Left ventricle myocardium inferior (tissue), 1 donor: ENCODE data around the gene FGF12. TPM values are rescaled to one million over a fixed set of nuclear protein-coding genes. Genes with fewer than 3 reads are reported as not detected.

Source experiments
- DNase-seq: peaks from one replicate; pipeline ENCODE4 v3.0.0-alpha.2; 2020
- H3K27ac ChIP-seq: fragments of 200-600 bp; replicated peaks from 2 replicates; pipeline ENCODE4 v1.8.0; 2021
- H3K27me3 ChIP-seq: fragments of 200-600 bp; 2 replicates; pipeline ENCODE4 v1.8.0; 2021; ENCODE audit warnings: low read depth
- H3K36me3 ChIP-seq: fragments of 200-600 bp; 2 replicates; pipeline ENCODE4 v1.8.0; 2021
- H3K4me1 ChIP-seq: fragments of 200-600 bp; 2 replicates; pipeline ENCODE4 v1.8.0; 2021
- H3K4me3 ChIP-seq: fragments of 200-600 bp; 2 replicates; pipeline ENCODE4 v1.8.0; 2021; ENCODE audit warnings: mild to moderate bottlenecking, moderate library complexity
- H3K9me3 ChIP-seq: fragments of 200-600 bp; replicated peaks from 2 replicates; pipeline ENCODE4 v1.8.0; 2021
- intact Hi-C: fragments of 100-400 bp; cut with micrococcal nuclease; formaldehyde crosslinking; loops from one replicate; pipeline ENCODE4 v1.11.0; 2022
- total RNA-seq: library from RNA; stranded (reverse); fragmentation: NEBNext Ultra II Directional; extraction: Animal tissue kit (Norgen Biotek cat#: 25700); gene quantifications from one replicate; pipeline ENCODE4 v1.2.1, GENCODE V29; 2021
- TF ChIP-seq, protein P1 (sequence below): fragments of 200-600 bp; IDR thresholded peaks from 2 replicates; pipeline ENCODE4 v1.8.0; 2021; ENCODE audit warnings: antibody characterized with exemption, mild to moderate bottlenecking, borderline replicate concordance
- donor health status: DM: no; HTN: yes; CAD: no; lungs with severe emphysema.

FGF12 gene
- total RNA-seq, 1 donor from 2014 or later, result 325 TPM

DNA sequence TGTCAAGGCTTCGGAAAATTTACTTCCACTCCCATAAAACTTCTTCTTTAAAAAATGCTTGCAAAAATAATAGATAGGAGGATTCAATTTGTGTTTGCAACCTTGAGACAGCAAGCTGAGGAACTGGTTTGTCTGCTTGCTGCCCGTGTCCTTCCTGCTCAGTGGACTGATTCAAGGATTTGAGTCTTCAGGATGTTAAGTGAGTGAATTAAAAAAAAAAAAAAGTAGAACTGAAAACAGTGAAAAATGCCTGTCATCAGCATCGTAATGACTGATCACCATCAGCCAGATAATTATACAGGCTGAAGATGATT lies 453.7 kb downstream of the FGF12 start:
- TF ChIP-seq, protein P1, sequence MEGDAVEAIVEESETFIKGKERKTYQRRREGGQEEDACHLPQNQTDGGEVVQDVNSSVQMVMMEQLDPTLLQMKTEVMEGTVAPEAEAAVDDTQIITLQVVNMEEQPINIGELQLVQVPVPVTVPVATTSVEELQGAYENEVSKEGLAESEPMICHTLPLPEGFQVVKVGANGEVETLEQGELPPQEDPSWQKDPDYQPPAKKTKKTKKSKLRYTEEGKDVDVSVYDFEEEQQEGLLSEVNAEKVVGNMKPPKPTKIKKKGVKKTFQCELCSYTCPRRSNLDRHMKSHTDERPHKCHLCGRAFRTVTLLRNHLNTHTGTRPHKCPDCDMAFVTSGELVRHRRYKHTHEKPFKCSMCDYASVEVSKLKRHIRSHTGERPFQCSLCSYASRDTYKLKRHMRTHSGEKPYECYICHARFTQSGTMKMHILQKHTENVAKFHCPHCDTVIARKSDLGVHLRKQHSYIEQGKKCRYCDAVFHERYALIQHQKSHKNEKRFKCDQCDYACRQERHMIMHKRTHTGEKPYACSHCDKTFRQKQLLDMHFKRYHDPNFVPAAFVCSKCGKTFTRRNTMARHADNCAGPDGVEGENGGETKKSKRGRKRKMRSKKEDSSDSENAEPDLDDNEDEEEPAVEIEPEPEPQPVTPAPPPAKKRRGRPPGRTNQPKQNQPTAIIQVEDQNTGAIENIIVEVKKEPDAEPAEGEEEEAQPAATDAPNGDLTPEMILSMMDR, result no peak
- Histone ChIP-seq H3K27me3 (no peaks in the 10 kb centered on the region), H3K9me3 (peaks cover 2% of the 10 kb centered on the region), H3K36me3 (no peaks in the 10 kb centered on the region), H3K4me3 (no peak overlapping the region), H3K27ac (no peak overlapping the region), H3K4me1 (peaks cover 6% of the 10 kb centered on the region)
- intact Hi-C loops, result no loop called here
- no peak for DNase-seq

DNA sequence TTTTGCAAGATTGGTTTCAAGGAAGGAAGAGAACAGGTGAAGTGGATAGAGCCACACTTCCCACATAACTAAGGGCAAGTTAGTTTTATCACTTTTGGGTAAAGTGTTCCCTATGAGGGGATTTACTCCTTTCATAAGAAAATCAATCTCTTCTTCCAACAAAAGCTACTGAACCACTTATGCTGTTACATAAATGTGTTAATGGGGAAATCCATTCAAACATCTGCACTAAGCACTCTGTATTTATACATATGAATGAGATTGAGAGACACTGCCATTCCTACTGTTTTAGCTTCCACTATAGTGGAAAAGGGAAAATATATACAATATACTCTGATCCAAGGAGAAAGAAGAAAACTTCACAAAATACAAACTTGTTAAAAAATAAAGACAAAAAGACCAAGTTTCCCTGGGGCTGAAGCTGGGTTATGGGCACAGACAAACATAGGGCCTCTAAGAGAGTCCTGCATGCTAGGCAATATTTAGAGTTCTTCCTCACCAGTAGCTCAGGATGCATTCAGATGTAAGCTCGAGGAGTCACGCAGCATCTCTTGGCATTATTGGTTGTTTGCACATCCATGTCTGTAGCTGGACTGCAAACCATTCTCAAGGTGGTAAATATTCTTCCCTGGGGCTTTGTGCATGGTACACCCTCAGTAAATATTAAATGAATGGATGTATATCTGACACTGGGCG lies 454.2 kb downstream of the FGF12 start:
- Histone ChIP-seq H3K27ac (no peak overlapping the region), H3K27me3 (no peaks in the 10 kb centered on the region), H3K9me3 (peaks cover 4% of the 10 kb centered on the region), H3K36me3 (no peaks in the 10 kb centered on the region), H3K4me1 (peaks cover 6% of the 10 kb centered on the region), H3K4me3 (no peak overlapping the region)
- TF ChIP-seq, protein P1, result no peak
- no peak for DNase-seq
- intact Hi-C loops, result no loop called here

DNA sequence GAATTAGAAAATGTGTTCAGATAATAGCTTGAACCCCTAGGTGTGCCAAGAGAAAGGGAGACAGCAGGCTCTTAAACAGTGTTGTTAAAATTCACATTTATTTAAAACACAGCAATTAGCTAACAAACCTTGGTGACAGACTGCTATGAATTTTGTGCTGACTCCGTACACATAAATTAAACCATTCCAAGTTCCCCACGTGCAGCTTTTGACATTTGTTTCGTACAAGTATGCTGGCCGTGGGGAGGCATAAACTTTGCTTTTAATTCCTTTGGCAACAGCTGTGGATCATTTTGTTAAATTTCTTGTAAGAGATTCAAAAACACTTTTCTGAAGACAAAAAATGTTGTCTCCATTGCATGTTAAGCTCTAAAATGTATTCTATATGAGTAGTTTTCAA lies 465.3 kb downstream of the FGF12 start:
- TF ChIP-seq, protein P1, result no peak
- Histone ChIP-seq H3K27me3 (no peaks in the 10 kb centered on the region), H3K4me1 (peaks cover 14% of the 10 kb centered on the region), H3K9me3 (no peaks in the 10 kb centered on the region), H3K36me3 (no peaks in the 10 kb centered on the region), H3K27ac (no peak overlapping the region), H3K4me3 (no peak overlapping the region)
- no peak for DNase-seq
- intact Hi-C loops, result no loop called here

DNA sequence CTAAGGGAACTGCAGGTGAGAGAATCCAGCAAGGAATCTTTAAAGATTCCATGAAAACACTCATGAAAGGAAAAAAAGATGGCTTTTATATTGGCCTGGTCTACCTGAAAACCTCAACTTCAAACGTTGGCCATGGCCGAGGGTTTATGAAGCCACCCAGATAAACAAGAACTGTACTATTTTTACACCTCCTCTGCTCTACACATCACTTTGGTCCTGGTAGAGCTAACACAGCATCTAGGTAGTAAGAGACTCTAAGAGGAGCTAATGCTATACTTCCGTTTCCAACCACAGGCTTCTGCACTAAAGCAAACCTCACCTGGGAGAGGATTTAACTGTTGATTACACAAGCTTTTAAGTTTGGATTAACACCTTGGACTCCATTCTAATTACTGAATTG lies 466.2 kb downstream of the FGF12 start:
- Histone ChIP-seq H3K9me3 (no peaks in the 10 kb centered on the region), H3K36me3 (no peaks in the 10 kb centered on the region), H3K4me1 (peaks cover 14% of the 10 kb centered on the region), H3K27ac (no peak overlapping the region), H3K4me3 (no peak overlapping the region), H3K27me3 (no peaks in the 10 kb centered on the region)
- TF ChIP-seq, protein P1, result no peak
- no peak for DNase-seq
- intact Hi-C loops, result no loop called here

DNA sequence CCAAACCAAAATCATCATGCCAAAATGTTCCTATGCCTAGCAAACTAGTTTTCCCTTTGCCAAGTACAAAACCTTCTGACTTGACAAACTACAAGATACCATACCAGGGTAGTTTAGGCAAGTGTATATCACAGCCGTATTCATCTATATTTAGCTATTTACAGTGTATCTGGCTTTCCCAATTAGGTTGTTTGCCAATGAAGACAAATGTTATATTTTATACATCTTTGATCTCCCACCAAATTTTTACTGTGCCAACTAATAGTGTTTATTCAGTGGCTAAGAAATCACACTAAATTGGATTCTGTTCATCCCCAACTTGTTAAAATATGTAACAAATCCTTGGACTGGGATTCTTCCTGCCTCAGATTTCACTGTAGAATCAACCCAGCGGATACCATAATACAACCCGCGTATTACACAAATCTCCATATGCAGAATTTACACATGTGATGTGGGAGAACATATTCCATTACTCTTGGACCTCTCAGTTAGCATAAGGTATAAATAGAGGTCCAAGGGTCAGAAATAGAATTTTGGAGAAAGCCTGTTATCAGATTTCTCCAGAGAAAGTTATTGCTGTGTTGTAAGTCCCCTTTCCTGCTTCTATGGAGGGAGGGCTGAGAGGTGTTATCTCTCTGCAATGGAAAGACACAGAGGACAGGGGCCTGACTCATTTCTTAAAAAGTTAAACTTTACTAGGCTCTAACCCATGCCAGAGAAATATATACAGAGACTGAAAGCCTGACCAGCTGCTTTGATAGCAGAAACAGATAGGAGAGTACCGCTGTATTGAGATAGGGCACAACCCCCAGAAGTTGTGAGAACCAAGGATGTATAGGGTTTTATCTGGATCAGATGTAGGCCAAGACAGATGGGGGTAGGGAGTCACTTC lies 467.0 kb downstream of the FGF12 start:
- TF ChIP-seq, protein P1, result no peak
- DNase-seq, result no peak
- no peaks in the 10 kb centered on the region for H3K27me3 ChIP-seq
- intact Hi-C loops, result no loop called here
- H3K9me3 ChIP-seq, result no peaks in the 10 kb centered on the region
- H3K4me3 ChIP-seq, result no peak overlapping the region
- H3K4me1 ChIP-seq, result peaks cover 14% of the 10 kb centered on the region
- no peak overlapping the region for H3K27ac ChIP-seq
- no peaks in the 10 kb centered on the region for H3K36me3 ChIP-seq
